Karpas-422 (cell line): Measurements from ENCODE around the gene PCNT. TPM values are rescaled to one million over a fixed set of nuclear protein-coding genes. Genes with fewer than 3 reads are reported as not detected.

ENCODE experiments used
- DNase-seq: peaks from one replicate; pipeline ENCODE4 v3.0.0-alpha.2; 2015
- H2AFZ ChIP-seq: fragments of 200-600 bp; sonication (generic); 2 replicates; pipeline ENCODE4 v1.6.1; 2014; ENCODE audit warnings: antibody characterized with exemption, low read length, mixed read lengths
- H3K27ac ChIP-seq: fragments of 200-600 bp; sonication (generic); 2 replicates; pipeline ENCODE4 v1.5.1; 2014; ENCODE audit warnings: mild to moderate bottlenecking, low read length, moderate library complexity
- H3K27me3 ChIP-seq: fragments of 200-600 bp; sonication (generic); 2 replicates; pipeline ENCODE4 v1.6.1; 2014; ENCODE audit warnings: low read length, mixed read lengths
- H3K36me3 ChIP-seq: fragments of 200-600 bp; sonication (generic); 2 replicates; pipeline ENCODE4 v1.6.1; 2014; ENCODE audit warnings: low read length, mixed read lengths; ENCODE audit not compliant: insufficient read depth
- H3K4me1 ChIP-seq: fragments of 200-600 bp; sonication (generic); 2 replicates; pipeline ENCODE4 v1.6.1; 2014; ENCODE audit warnings: mild to moderate bottlenecking, low read length, mixed read lengths
- H3K4me2 ChIP-seq: fragments of 200-600 bp; sonication (generic); 2 replicates; pipeline ENCODE4 v1.6.1; 2014; ENCODE audit warnings: low read length, low read depth, mild to moderate bottlenecking; ENCODE audit not compliant: poor library complexity, severe bottlenecking
- H3K4me3 ChIP-seq: fragments of 200-600 bp; sonication (generic); 2 replicates; pipeline ENCODE4 v1.5.1; 2014; ENCODE audit warnings: mild to moderate bottlenecking, antibody characterized with exemption, low read length, mixed read lengths
- H3K79me2 ChIP-seq: fragments of 200-600 bp; sonication (generic); 2 replicates; pipeline ENCODE4 v1.6.1; 2014; ENCODE audit warnings: mild to moderate bottlenecking, low read length, mixed read lengths
- H3K9ac ChIP-seq: fragments of 200-600 bp; sonication (generic); 2 replicates; pipeline ENCODE4 v1.6.0; 2014; ENCODE audit warnings: low read length
- H3K9me2 ChIP-seq: fragments of 200-600 bp; sonication (generic), shearing (Covaris generic); replicated peaks from 2 replicates; pipeline ENCODE4 v1.6.0; 2014; ENCODE audit warnings: mild to moderate bottlenecking, low read length, moderate library complexity; ENCODE audit not compliant: insufficient read depth
- H3K9me3 ChIP-seq: fragments of 300-700, 200-600 bp; sonication (generic); 2 replicates; pipeline ENCODE4 v1.6.1; 2014; ENCODE audit warnings: low read length, mixed read lengths
- H4K20me1 ChIP-seq: fragments of 200-600 bp; sonication (generic); 2 replicates; pipeline ENCODE4 v1.6.1; 2014; ENCODE audit warnings: mild to moderate bottlenecking, antibody characterized with exemption, low read length, low read depth; ENCODE audit not compliant: insufficient read depth
- total RNA-seq: library from RNA; depleted of rRNA; stranded (reverse); fragments of >200 nt; shearing (Covaris generic); gene quantifications from 2 replicates; pipeline ENCODE4 v1.2.3, GENCODE V29; 2014; ENCODE audit warnings: low replicate concordance

The PCNT gene
- total RNA-seq, 1 experiment from 2014 or later: 31.5 TPM

DNA sequence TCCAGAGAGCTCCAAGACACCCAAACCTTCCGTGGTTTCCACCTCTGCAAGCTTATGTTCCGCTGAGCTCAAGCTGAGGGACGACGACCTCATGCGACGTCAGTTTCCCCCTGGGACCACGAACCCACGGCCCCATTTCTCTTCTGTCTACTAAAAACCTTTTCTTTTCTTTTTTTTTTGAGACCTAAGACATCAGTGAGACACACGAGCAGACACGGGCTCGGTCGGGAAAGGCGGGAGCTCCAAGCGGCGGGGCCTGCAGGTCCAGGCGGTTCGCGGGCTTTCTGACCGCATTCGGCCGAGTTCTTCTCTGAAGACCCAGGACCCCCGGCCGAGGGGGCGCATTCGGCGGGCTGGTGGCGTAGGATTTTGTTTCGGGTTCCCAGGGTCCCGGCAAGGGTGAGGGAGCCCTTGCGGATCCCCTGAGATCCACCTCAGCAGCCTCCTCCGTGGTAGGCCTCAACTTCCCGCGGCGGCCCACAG, 688 bp upstream of the PCNT start:
- H3K4me2 ChIP-seq: peak overlapping the region; percentile 96
- H3K9me3 ChIP-seq: no peaks in the 10 kb centered on the region
- peaks cover 36% of the 10 kb centered on the region for H3K4me1 ChIP-seq
- peaks cover 8% of the 10 kb centered on the region; the same call in 1 of the 2 replicates for H3K36me3 ChIP-seq
- H3K4me3 ChIP-seq: peak overlapping the region; percentile 91
- no peak overlapping the region for H2AFZ ChIP-seq
- H4K20me1 ChIP-seq: no peaks in the 10 kb centered on the region; the same call in 1 of the 2 replicates
- H3K9me2 ChIP-seq: no peaks in the 10 kb centered on the region
- no peaks in the 10 kb centered on the region for H3K27me3 ChIP-seq
- H3K79me2 ChIP-seq: peaks cover 65% of the 10 kb centered on the region
- DNase-seq: peak; percentile 72
- H3K9ac ChIP-seq: peak overlapping the region; percentile 98
- peak overlapping the region; percentile 88 for H3K27ac ChIP-seq

DNA sequence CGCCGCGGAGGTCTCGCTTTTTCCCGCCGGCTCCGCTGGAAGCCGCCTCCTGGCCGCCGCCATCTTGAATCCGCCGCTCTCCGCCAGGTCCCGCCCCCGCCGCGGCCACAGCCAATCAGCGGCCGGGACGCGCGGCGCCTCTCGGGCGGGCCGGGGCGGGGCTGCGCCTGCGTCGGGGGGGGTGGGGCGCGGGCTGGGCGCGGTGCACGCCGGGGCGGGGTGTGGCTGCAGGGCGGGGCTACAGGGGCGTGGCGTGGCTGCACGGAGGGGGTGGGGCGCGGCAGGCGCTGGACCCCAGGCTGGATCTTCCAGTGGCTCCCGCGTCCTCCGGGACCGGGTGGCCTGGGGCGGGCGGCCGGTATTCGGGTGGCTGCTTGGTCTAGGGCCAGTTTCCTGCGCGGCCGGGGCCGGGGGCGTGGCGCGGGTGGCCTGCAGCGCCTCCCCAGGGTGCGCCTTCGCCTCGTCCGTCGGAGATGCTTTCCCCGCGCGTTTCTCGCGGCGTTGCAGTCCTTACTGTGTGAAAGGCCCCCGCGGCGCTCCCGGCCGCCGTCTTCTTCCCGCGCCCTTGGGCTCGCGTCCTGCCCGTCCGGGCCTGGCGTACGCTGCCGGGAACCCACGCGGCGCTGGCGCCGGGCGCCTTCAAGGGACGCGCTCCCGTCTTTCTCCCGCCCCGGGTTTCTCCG, 575 bp downstream of the PCNT start:
- Histone ChIP-seq H2AFZ (peak overlapping the region; percentile 24), H3K79me2 (peaks cover 78% of the 10 kb centered on the region), H3K9me2 (no peaks in the 10 kb centered on the region), H3K27ac (peak overlapping the region; percentile 91), H3K9ac (peak overlapping the region; percentile 99), H3K4me1 (peaks cover 36% of the 10 kb centered on the region), H3K4me3 (peak overlapping the region; percentile 98), H3K36me3 (peaks cover 15% of the 10 kb centered on the region; the same call in 1 of the 2 replicates), H3K27me3 (no peaks in the 10 kb centered on the region), H3K9me3 (no peaks in the 10 kb centered on the region), H3K4me2 (peak overlapping the region; percentile 87), H4K20me1 (no peaks in the 10 kb centered on the region)
- peak; percentile 95 for DNase-seq

DNA sequence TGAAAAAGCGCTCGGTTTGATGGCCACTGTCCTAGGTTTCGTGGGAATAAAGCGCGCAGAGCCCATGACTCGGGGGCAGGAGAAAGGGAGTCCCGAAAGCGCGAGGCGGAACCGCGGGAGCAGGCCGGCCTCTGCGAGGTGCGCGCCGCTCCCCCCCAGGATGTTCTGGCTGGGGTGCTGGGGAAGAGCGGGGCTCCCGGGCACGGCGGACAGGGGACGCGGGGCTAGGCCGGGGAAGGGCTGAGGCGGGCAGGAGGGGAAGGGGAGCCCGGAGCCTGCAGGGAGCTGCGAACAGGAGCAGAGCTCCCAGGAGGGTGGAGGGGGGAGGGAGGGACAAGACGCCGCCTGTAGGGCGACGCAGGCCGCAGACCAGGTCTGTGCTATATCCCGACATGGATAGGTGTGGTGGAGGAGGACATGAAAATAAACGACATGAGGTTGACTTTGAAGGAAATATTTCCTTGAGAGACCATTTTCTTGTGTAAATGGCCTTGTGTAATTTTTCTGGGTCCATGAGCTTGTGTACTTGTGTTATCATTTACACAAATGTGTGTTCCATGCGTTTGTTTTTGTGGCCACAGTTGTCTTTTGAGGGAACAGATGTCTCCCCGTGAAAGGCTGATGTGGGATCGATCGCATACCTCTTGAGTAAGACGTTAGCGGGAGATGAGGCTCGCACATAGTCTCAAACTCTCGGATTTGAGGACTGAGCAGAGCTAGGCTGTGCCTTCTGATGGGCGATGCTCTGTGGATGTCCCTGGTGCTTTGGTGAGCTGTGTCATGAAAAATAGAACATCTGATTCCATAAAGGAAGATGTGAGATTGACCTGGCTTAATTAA, 1.3 kb downstream of the PCNT start:
- Histone ChIP-seq H3K9ac (peak overlapping the region; percentile 94), H3K79me2 (peaks cover 86% of the 10 kb centered on the region), H3K4me3 (peak overlapping the region; percentile 98), H3K27ac (peak overlapping the region; percentile 72), H3K36me3 (peaks cover 23% of the 10 kb centered on the region; the same call in 1 of the 2 replicates), H2AFZ (peak overlapping the region; percentile 24), H3K4me2 (peak overlapping the region; percentile 76), H3K9me2 (no peaks in the 10 kb centered on the region), H3K27me3 (no peaks in the 10 kb centered on the region), H4K20me1 (no peaks in the 10 kb centered on the region; the same call in 1 of the 2 replicates), H3K9me3 (no peaks in the 10 kb centered on the region), H3K4me1 (peaks cover 36% of the 10 kb centered on the region)
- DNase-seq: peak; percentile 78

DNA sequence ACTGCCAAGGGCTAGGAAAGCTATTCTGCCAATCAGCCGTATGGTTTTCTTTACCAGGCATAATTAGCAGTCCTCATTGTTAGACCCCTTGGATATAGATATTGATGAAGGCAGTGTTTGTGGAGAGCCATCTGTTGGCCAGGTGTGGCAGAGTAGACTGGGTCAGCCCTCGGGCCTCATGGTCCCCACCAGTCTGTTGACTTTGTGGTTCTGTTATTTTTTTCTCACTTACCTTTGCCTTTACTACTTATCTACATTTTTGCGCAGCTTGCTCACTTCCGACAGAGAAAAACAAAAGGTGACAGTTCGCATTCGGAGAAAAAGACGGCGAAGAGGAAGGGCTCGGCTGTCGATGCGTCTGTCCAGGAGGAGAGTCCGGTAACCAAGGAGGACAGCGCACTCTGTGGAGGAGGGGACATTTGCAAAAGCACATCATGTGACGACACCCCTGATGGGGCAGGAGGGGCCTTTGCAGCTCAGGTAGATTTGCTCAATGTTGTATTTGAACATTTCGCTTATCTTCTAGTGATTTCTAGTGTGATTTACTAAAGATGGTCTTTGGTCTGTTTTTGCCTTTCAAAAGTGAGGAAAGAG, 2.3 kb downstream of the PCNT start:
- Histone ChIP-seq H3K27ac (peak overlapping the region; percentile 72), H3K4me1 (peaks cover 30% of the 10 kb centered on the region), H3K79me2 (peaks cover 89% of the 10 kb centered on the region), H3K9ac (peak overlapping the region; percentile 94), H3K9me2 (no peaks in the 10 kb centered on the region), H3K9me3 (no peaks in the 10 kb centered on the region), H3K36me3 (peaks cover 32% of the 10 kb centered on the region; the same call in 1 of the 2 replicates), H3K4me2 (peak overlapping the region; percentile 76), H3K27me3 (no peaks in the 10 kb centered on the region), H3K4me3 (peak overlapping the region; percentile 98), H2AFZ (no peak overlapping the region), H4K20me1 (peaks cover 1% of the 10 kb centered on the region; the same call in 1 of the 2 replicates)
- no peak for DNase-seq

DNA sequence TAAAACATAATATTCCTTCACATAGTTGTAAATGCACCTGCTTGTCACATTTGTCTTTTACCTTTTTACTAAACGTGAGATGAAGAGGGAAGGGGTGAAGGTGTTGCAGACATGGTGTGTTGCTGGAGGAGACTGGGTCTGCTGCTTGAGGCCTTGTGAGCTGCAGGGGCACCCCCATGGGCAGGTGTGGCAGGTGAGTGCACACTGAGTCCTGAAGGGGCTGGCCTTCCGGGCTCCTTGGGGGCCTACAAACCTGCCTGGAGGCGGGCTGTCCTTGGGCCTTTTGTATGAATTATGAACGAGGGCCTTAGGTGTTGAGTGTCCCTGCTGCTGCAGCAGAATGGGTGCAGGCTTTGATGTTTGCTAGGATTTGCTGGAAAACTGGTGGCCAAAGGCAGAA, 3.8 kb downstream of the PCNT start:
- Histone ChIP-seq H4K20me1 (peaks cover 3% of the 10 kb centered on the region; the same call in 1 of the 2 replicates), H3K9me3 (no peaks in the 10 kb centered on the region), H2AFZ (no peak overlapping the region), H3K4me3 (no peak overlapping the region), H3K79me2 (peaks cover 88% of the 10 kb centered on the region), H3K9ac (no peak overlapping the region), H3K4me1 (peaks cover 14% of the 10 kb centered on the region), H3K27me3 (no peaks in the 10 kb centered on the region), H3K27ac (no peak overlapping the region), H3K9me2 (no peaks in the 10 kb centered on the region), H3K36me3 (peaks cover 40% of the 10 kb centered on the region; the same call in 1 of the 2 replicates), H3K4me2 (no peak overlapping the region)
- DNase-seq: no peak

DNA sequence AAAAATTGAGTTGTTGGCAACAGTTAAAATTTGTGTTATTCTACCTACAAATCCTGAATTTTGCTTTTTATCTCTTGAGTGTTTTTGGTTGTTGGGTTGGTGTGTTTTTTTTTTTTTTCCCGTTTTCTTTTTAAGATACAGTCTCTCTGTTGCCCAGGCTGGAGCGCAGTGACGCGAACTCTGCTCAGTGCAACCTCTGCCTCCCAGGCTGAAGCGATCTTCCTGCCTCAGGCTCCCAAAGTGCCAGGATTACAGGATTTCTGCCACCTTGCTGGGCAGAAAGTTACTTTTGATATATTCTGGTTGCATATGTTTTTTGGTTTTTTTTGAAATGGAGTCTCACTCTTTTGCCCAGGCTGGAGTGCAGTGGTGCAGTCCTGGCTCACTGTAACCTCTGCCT, 4.2 kb downstream of the PCNT start:
- peaks cover 85% of the 10 kb centered on the region for H3K79me2 ChIP-seq
- peaks cover 13% of the 10 kb centered on the region for H3K4me1 ChIP-seq
- H3K9me3 ChIP-seq: no peaks in the 10 kb centered on the region
- H3K4me3 ChIP-seq: no peak overlapping the region
- no peaks in the 10 kb centered on the region for H3K9me2 ChIP-seq
- H2AFZ ChIP-seq: no peak overlapping the region
- H3K36me3 ChIP-seq: peaks cover 40% of the 10 kb centered on the region; the same call in 1 of the 2 replicates
- H3K27me3 ChIP-seq: no peaks in the 10 kb centered on the region
- no peak overlapping the region for H3K9ac ChIP-seq
- no peak overlapping the region for H3K4me2 ChIP-seq
- DNase-seq: no peak
- H3K27ac ChIP-seq: no peak overlapping the region
- peaks cover 3% of the 10 kb centered on the region; the same call in 1 of the 2 replicates for H4K20me1 ChIP-seq

DNA sequence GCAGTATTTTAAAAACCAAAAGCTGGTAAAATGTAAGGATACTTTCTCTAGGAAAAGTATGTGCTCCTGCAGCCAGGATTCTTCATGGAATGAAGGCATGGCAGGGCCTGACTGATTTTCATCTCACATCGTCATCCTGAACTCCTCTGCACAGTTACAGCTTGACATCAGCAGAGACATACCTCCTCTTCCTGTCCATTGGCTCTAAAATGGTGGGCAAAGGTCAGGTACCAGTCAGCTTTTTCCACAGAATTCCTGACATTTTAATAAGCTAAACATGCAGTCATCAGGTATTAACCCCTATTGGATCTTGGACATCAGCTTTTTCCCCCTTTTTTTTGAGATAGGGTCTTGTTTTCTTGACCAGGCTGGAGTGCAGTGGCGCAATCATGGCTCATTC, 5.8 kb downstream of the PCNT start:
- peaks cover 45% of the 10 kb centered on the region; the same call in 1 of the 2 replicates for H3K36me3 ChIP-seq
- no peaks in the 10 kb centered on the region for H3K27me3 ChIP-seq

More for the DNA sequence above, 5.8 kb downstream of the PCNT start:
- Histone ChIP-seq H3K4me2 (no peak overlapping the region), H3K9me3 (no peaks in the 10 kb centered on the region), H3K9me2 (no peaks in the 10 kb centered on the region), H3K9ac (no peak overlapping the region), H3K4me3 (no peak overlapping the region), H2AFZ (no peak overlapping the region), H3K79me2 (peaks cover 85% of the 10 kb centered on the region), H3K4me1 (peaks cover 13% of the 10 kb centered on the region), H4K20me1 (peaks cover 3% of the 10 kb centered on the region; the same call in 1 of the 2 replicates), H3K27ac (no peak overlapping the region)
- DNase-seq: no peak
